ENCODE data around the gene CPAMD8.
"Not testable (repeated sequence)": the region's sequence is repeated elsewhere in the genome, so short reads cannot be mapped to it uniquely, and the experiment has no call there.

CPAMD8 gene

GRCh38 chr19:16945762-16946465 lies 80.7 kb downstream of the CPAMD8 start:
- DNase-seq, result no peak

GRCh38 chr19:16945364-16945714 lies 81.3 kb downstream of the CPAMD8 start:
- no peak for DNase-seq

- no peak for DNase-seq
Measured at GRCh38 chr19:16944626-16945363, 81.8 kb downstream of the CPAMD8 start.

- DNase-seq, result no peak
Measured at GRCh38 chr19:16943942-16944625, 82.5 kb downstream of the CPAMD8 start.

GRCh38 chr19:16943090-16943489 lies 83.5 kb downstream of the CPAMD8 start:
- not testable (repeated sequence) for DNase-seq

- no peak for DNase-seq
Measured at GRCh38 chr19:16942583-16942982, 84.0 kb downstream of the CPAMD8 start.

- DNase-seq, result no peak
Measured at GRCh38 chr19:16940626-16941025, 86.0 kb downstream of the CPAMD8 start.

GRCh38 chr19:16940063-16940462 lies 86.5 kb downstream of the CPAMD8 start:
- not testable (repeated sequence) for DNase-seq

- no peak for DNase-seq
Measured at GRCh38 chr19:16938211-16938610, 88.4 kb downstream of the CPAMD8 start.

GRCh38 chr19:16937796-16938195 lies 88.8 kb downstream of the CPAMD8 start:
- not testable (repeated sequence) for DNase-seq

GRCh38 chr19:16936901-16937300 lies 89.7 kb downstream of the CPAMD8 start:
- no peak for DNase-seq

GRCh38 chr19:16934489-16934888 lies 92.1 kb downstream of the CPAMD8 start:
- no peak for DNase-seq

GRCh38 chr19:16931306-16931705 lies 95.3 kb downstream of the CPAMD8 start:
- no peak for DNase-seq

GRCh38 chr19:16930753-16931152 lies 95.9 kb downstream of the CPAMD8 start:
- no peak for DNase-seq

- DNase-seq, result no peak
Measured at GRCh38 chr19:16928916-16929315, 97.7 kb downstream of the CPAMD8 start.

GRCh38 chr19:16928351-16928750 lies 98.3 kb downstream of the CPAMD8 start:
- no peak for DNase-seq

GRCh38 chr19:16927883-16928282 lies 98.7 kb downstream of the CPAMD8 start:
- DNase-seq, result no peak

GRCh38 chr19:16922949-16923348 lies 103.7 kb downstream of the CPAMD8 start:
- DNase-seq, result no peak

GRCh38 chr19:16922592-16922934 lies 104.0 kb downstream of the CPAMD8 start:
- no peak for DNase-seq

- no peak for DNase-seq
Measured at GRCh38 chr19:16921766-16922591, 104.6 kb downstream of the CPAMD8 start.

GRCh38 chr19:16920816-16921529 lies 105.6 kb downstream of the CPAMD8 start:
- DNase-seq, result no peak

GRCh38 chr19:16919496-16919895 lies 107.1 kb downstream of the CPAMD8 start:
- no peak for DNase-seq

- no peak for DNase-seq
Measured at GRCh38 chr19:16917401-16917800, 109.2 kb downstream of the CPAMD8 start.

Measured in NCI-H526 (cell line).